AG09319 (cell line): ENCODE measurements around the gene HES5.

Experiments
- DNase-seq: peaks from one replicate; pipeline ENCODE4 v3.0.0-alpha.2; 2010; ENCODE audit warnings: low read depth; ENCODE audit errors: extremely low read depth
- TF ChIP-seq, protein P1 (sequence below): IDR thresholded peaks from 2 replicates; pipeline ENCODE4 v1.5.1; 2011; ENCODE audit warnings: low read depth, mild to moderate bottlenecking, inconsistent platforms, low read length, moderate library complexity

The HES5 gene

DNA sequence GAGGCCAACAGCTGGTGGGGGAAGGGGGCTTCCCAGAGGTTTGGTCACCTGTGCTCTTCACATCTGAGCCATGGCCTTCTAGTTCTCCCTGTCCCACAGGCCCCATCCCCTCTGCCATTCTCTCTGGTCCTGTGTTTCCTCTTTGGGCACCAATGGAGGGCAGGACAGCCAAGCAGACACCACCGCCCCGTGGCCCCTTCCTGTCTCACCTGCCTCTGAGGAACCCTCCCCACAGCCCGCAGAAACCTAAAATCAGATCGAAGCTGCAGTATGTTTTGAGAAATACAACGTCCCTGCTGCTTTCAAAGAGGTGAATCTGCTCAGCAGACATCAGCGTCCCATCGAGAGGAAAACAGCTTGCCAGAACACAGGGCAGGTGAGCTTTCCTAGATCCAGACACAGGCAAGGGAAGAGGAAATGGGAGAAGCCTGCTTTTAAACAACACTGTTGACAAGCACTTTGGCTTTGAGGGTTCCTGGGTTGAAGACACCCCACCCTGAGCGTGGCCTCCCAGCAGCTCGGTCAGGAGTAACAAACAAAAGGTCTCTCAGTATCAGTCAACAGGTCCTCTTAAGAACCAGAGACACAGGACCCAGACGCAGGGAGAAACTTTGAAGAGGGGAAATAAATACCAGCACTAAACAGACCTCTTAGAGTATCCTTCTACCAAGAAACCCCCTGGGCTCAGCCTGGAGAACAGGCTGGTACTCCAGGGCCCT, 6.0 kb downstream of the HES5 start:
- DNase-seq, result no peak
- TF ChIP-seq, protein P1, sequence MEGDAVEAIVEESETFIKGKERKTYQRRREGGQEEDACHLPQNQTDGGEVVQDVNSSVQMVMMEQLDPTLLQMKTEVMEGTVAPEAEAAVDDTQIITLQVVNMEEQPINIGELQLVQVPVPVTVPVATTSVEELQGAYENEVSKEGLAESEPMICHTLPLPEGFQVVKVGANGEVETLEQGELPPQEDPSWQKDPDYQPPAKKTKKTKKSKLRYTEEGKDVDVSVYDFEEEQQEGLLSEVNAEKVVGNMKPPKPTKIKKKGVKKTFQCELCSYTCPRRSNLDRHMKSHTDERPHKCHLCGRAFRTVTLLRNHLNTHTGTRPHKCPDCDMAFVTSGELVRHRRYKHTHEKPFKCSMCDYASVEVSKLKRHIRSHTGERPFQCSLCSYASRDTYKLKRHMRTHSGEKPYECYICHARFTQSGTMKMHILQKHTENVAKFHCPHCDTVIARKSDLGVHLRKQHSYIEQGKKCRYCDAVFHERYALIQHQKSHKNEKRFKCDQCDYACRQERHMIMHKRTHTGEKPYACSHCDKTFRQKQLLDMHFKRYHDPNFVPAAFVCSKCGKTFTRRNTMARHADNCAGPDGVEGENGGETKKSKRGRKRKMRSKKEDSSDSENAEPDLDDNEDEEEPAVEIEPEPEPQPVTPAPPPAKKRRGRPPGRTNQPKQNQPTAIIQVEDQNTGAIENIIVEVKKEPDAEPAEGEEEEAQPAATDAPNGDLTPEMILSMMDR, result no peak

DNA sequence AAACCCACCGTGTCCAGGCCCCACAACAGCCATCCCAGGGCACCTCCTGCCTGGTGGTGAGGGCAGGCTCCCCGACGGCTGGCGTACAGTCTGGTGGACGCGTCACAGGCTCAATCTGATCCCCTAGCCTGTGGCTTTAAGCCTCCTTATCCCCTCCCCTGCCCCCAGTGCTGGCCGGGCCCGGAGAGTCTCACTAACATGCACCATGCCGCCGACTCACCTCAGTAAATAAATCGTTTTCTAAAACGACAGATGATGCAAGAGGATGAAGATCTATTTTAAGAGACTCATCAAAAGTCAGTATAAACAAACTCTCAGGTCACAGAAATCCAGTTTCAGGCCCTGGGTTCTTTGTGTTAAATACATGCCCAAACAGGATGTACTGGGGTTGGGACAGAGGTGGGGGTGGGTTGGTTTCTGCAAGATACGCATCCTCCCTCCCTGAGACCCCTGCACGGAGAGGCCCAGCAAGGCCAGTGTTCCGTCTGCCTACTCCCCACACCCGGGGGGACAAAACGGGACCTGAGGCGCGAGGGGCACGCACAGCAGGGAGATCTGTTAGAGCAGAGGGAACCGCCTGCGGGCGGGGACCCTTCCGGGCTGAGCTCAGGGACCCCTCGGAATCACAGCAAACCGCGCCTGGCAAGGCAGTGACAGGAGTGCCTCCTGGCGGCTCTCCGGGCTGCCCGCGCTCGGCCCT, 6.7 kb downstream of the HES5 start:
- TF ChIP-seq, protein P1, result no peak

DNA sequence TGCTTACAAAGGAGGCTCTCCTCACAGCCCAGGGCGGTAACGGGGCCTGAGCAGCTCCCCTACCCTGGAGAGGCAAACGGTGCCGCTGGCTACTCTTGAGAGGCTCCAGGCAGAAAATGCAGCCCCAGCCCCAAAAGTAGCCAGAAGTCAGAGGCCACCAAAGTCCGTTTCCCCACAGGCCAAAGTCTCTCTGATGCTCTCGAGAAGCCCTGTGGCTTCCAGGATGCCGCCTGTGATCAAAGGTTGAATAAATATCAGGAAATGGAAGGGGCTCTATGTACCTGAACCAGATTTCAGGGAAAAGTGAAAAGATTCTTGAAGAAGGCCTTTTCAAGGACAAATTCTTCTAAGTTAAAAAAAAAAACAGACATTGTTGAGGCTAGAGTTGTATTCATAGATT, 7.8 kb downstream of the HES5 start:
- TF ChIP-seq, protein P1, result no peak
- DNase-seq, result no peak

More for the DNA sequence above, 6.7 kb downstream of the HES5 start:
- no peak for DNase-seq

DNA sequence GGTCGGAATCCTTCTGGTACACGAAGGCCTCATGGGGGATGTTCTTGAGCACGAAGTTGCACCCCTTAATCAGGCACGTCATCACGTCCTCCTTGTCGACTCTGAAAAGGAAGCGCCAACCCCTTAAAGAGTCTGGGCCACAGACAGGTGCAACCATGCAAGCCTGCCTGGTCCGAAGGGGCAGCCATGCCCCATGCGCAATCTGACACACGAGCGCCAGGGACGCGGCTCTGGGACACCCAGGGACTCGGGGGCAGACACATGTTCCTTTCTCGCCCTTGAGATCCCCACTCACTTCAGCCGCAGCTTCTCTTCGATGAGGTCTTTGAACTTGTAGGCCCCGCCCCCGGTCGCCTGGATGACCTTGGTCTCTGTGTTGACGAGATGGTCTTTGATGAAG, 9.3 kb downstream of the HES5 start:
- TF ChIP-seq, protein P1, result no peak
- no peak for DNase-seq

DNA sequence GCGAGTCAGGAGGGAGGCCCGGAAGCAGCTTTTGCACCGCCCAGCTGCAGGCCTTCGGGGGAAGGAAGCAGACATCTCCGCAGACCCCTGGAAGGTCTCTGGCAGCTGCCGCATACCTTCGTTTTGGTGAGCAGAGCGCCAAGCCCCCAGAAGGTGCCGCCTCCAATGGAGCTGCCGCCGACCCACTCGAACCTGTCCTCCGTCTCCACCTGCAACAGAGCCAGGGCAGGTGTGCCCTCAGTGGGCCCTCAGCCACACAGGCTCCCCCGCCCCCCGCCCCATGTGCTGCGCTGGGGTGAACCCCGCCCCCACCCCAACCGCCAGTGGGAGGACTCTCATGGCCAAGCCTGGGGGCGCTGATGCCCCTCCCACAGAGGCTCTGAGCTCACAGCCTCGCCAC, 9.9 kb downstream of the HES5 start:
- DNase-seq, result no peak
- TF ChIP-seq, protein P1, result no peak

DNA sequence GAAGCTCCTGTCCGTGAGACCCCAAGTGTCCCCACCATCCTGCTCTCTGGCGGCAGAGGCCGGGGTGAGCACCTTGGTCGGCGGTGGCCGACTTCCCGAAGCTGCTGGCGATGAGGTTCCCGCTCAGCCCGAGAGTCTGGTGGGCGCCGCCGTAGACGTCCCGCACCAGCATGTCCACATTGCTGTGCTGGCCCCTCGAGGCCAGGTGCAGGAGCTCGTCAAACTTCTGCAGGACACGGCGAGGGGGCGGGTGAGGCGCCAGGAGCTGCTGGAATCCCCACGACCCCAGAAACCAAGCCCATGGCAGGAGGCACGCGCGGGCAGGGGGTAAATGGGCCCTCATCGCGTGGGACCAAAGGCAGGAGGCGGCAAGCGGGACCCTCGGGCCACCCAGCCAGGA, 10.3 kb downstream of the HES5 start:
- TF ChIP-seq, protein P1, result no peak
- DNase-seq, result no peak

DNA sequence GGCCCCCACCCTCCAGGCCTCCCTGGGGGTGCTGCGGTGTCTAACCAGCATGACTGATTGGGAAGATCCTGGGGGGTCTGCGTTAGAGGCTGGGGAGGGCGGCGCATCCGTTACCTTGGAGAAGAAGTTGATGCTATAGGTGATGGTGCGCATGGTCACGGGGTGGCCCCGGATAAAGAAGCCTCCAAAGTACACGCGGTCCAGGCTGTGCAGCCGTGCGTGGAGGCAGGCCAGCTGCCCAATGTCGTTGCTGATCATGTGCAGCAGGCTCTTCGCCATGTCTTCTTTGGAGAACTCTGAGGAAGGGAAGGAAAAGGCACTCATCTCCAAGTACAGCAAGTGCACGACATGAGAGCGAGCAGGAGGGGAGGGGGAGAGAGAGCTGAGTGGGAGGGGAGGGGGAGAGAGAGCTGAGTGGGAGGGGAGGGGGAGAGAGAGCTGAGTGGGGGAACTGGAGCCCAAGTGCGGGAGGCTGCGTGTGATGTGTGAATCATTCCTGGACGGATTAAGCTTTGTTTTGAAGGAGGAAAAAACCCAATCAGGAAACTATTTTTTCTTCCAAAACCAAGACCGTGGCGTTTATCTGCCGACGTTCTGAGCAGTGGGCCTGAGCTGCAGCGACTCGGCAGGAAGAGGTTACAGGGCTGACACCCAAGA, 10.9 kb downstream of the HES5 start:
- TF ChIP-seq, protein P1, result no peak
- no peak for DNase-seq
